Natural killer cell (primary cell): ENCODE measurements around the gene HSPG2. TPM values are rescaled to one million over a fixed set of nuclear protein-coding genes. Genes with fewer than 3 reads are reported as not detected.
"Not testable (repeated sequence)": the region's sequence is repeated elsewhere in the genome, so short reads cannot be mapped to it uniquely, and the experiment has no call there.

ENCODE experiments used
- ATAC-seq, 3 donors: fragments of 150-1000 bp in 2 of 3; fragments of 200-7000 bp in 1 of 3; cut with Tn5 transposase; 1 replicate in 1 of 3; 2 replicates in 2 of 3; pipeline ENCODE4 v1.10.0; 2021; ENCODE audit warnings: mild to moderate bottlenecking in 2 of 3, moderate library complexity in 2 of 3
- DNase-seq, 2 donors: peaks; one replicate each; pipeline versions ENCODE4 v3.0.0 to v3.0.0-alpha.2; 2013 to 2021; ENCODE audit warnings: mixed read lengths in 1 of 2
- H3K27ac ChIP-seq: one replicate; pipeline ENCODE4 v1.5.1; 2013; ENCODE audit warnings: mild to moderate bottlenecking, low read length
- H3K27me3 ChIP-seq: one replicate; pipeline ENCODE4 v1.6.1; 2013; ENCODE audit warnings: low read length; ENCODE audit not compliant: control insufficient read depth, insufficient read depth
- H3K36me3 ChIP-seq: one replicate; pipeline ENCODE4 v1.6.1; 2013; ENCODE audit warnings: low read length; ENCODE audit not compliant: control insufficient read depth, insufficient read depth
- H3K4me1 ChIP-seq: one replicate; pipeline ENCODE4 v1.6.1; 2013; ENCODE audit warnings: low read length; ENCODE audit not compliant: control insufficient read depth, insufficient read depth
- H3K4me3 ChIP-seq: one replicate; pipeline ENCODE4 v1.5.1; 2013; ENCODE audit warnings: low read length
- H3K9me3 ChIP-seq: one replicate; pipeline ENCODE4 v1.6.1; 2013; ENCODE audit warnings: low read length; ENCODE audit not compliant: control insufficient read depth, insufficient read depth
- H3K27ac Mint-ChIP-seq, 2 donors: one replicate each; pipeline ENCODE4 v1.8.0; 2022; ENCODE audit warnings: mild to moderate bottlenecking in 2 of 2, mixed read lengths in 2 of 2, moderate library complexity in 1 of 2
- H3K27me3 Mint-ChIP-seq, 2 donors: one replicate each; pipeline ENCODE4 v1.8.0; 2022; ENCODE audit warnings: low read depth in 2 of 2, mixed read lengths in 2 of 2
- H3K36me3 Mint-ChIP-seq: one replicate; pipeline ENCODE4 v1.8.0; 2022; ENCODE audit warnings: mixed read lengths
- H3K4me1 Mint-ChIP-seq, 2 donors: one replicate each; pipeline ENCODE4 v1.8.0; 2022; ENCODE audit warnings: mixed read lengths in 2 of 2
- H3K4me3 Mint-ChIP-seq: one replicate; pipeline ENCODE4 v1.8.0; 2022; ENCODE audit warnings: mild to moderate bottlenecking, moderate library complexity, mixed read lengths
- H3K9me3 Mint-ChIP-seq, 2 donors: one replicate each; pipeline ENCODE4 v1.8.0; 2022; ENCODE audit warnings: mixed read lengths in 2 of 2
- CTCF ChIP-seq: fragments of 200-600 bp; IDR thresholded peaks from one replicate; pipeline ENCODE4 v1.8.0; 2022; ENCODE audit warnings: antibody characterized with exemption
- WGBS: methylation state at CpG from one replicate; pipeline ENCODE4 v1.1.7; 2013; ENCODE audit warnings: missing lambda C conversion rate; ENCODE audit not compliant: insufficient coverage; 5-methylcytosine and 5-hydroxymethylcytosine counted together
- intact Hi-C: fragments of 100-400 bp; cut with micrococcal nuclease; formaldehyde crosslinking; loops from one replicate; pipeline ENCODE4 v1.14.2; 2022
- total RNA-seq, 4 donors: library from RNA; stranded (reverse); fragments of 120-200 nt in 1 of 4; gene quantifications; one replicate each; pipeline versions ENCODE4 v1.2.3 to v1.2.4, GENCODE V29; 2013 to 2022

HSPG2 gene
- total RNA-seq, 3 donors from 2014 or later (not counting 1 experiment from before 2014, with no cell fraction given), result 0.54 to 0.93 (median 0.90) TPM

- Histone ChIP-seq H3K36me3 (no peaks in the 10 kb centered on the region), H3K27me3 (no peaks in the 10 kb centered on the region), H3K4me3 (no peak overlapping the region), H3K9me3 (no peaks in the 10 kb centered on the region), H3K27ac (no peak overlapping the region), H3K4me1 (peaks cover 8% of the 10 kb centered on the region)
- Mint-ChIP-seq H3K4me1 (peaks cover 0 to 4% of the 10 kb centered on the region in 2 donors), H3K36me3 (no peaks in the 10 kb centered on the region), H3K27ac (no peak overlapping the region), H3K9me3 (no peaks in the 10 kb centered on the region), H3K4me3 (no peak overlapping the region), H3K27me3 (peaks cover 0 to 3% of the 10 kb centered on the region in 2 donors)
- no peak for DNase-seq
- WGBS, result 78% methylated on average over 2 of the region's 5 CpGs
- ATAC-seq, result no peak
- intact Hi-C loops, result no loop called here
- TF ChIP-seq CTCF, result no peak
Observed at GRCh38 chr1:21827141-21827679, 109.9 kb downstream of the HSPG2 start.

- H3K4me1 ChIP-seq, H3K36me3 Mint-ChIP-seq, H3K9me3 ChIP-seq, DNase-seq, H3K9me3 Mint-ChIP-seq, ATAC-seq, H3K27me3 ChIP-seq, H3K4me3 Mint-ChIP-seq, H3K27ac ChIP-seq, H3K36me3 ChIP-seq, H3K4me1 Mint-ChIP-seq, H3K27ac Mint-ChIP-seq, H3K27me3 Mint-ChIP-seq, intact Hi-C loops, H3K4me3 ChIP-seq: not testable (repeated sequence)
- WGBS, result 92% methylated on average over 10 of the region's 10 CpGs
Observed at GRCh38 chr1:21826694-21827093, 110.4 kb downstream of the HSPG2 start.

GRCh38 chr1:21825393-21825792 lies 111.7 kb downstream of the HSPG2 start:
- H3K27me3 ChIP-seq, result no peaks in the 10 kb centered on the region
- no peak overlapping the region for H3K27ac ChIP-seq
- peaks cover 0 to 3% of the 10 kb centered on the region in 2 donors for H3K27me3 Mint-ChIP-seq
- DNase-seq (no peak), ATAC-seq (no peak)
- no peaks in the 10 kb centered on the region for H3K36me3 Mint-ChIP-seq
- no peak for TF ChIP-seq CTCF
- H3K9me3 Mint-ChIP-seq, result no peaks in the 10 kb centered on the region
- H3K4me3 Mint-ChIP-seq, result no peak overlapping the region
- 90% methylated on average over 5 of the region's 7 CpGs for whole genome bisulfite sequencing
- intact Hi-C loops, result no loop called here
- H3K4me3 ChIP-seq, result no peak overlapping the region
- no peak overlapping the region for H3K27ac Mint-ChIP-seq
- peaks cover 8% of the 10 kb centered on the region for H3K4me1 ChIP-seq
- no peaks in the 10 kb centered on the region for H3K9me3 ChIP-seq
- no peaks in the 10 kb centered on the region for H3K36me3 ChIP-seq
- peaks cover 0 to 4% of the 10 kb centered on the region in 2 donors for H3K4me1 Mint-ChIP-seq

- peaks cover 8% of the 10 kb centered on the region for H3K4me1 ChIP-seq
- H3K36me3 ChIP-seq, result no peaks in the 10 kb centered on the region
- H3K27me3 ChIP-seq, result no peaks in the 10 kb centered on the region
- no peak overlapping the region for H3K4me3 Mint-ChIP-seq
- 87% methylated on average over 2 of the region's 2 CpGs for WGBS
- TF ChIP-seq CTCF, result no peak
- no peak for DNase-seq
- H3K4me1 Mint-ChIP-seq, result peaks cover 0 to 4% of the 10 kb centered on the region in 2 donors
- no peaks in the 10 kb centered on the region for H3K9me3 Mint-ChIP-seq
- intact Hi-C loops, result no loop called here
- ATAC-seq, result no peak
- peaks cover 0 to 3% of the 10 kb centered on the region in 2 donors for H3K27me3 Mint-ChIP-seq
- no peaks in the 10 kb centered on the region for H3K9me3 ChIP-seq
- no peak overlapping the region for H3K27ac Mint-ChIP-seq
- no peak overlapping the region for H3K27ac ChIP-seq
- no peaks in the 10 kb centered on the region for H3K36me3 Mint-ChIP-seq
- H3K4me3 ChIP-seq, result no peak overlapping the region
Observed at GRCh38 chr1:21824926-21825325, 112.2 kb downstream of the HSPG2 start.
